HG03432 (cell line): ENCODE results near the gene WWP2.

Source experiments
- ATAC-seq: cut with Tn5 transposase; IDR thresholded peaks from one replicate; pipeline ENCODE4 v1.9.1; 2021; ENCODE audit warnings: mild to moderate bottlenecking, moderate library complexity; ENCODE audit not compliant: unreplicated experiment

WWP2 gene

GRCh38 chr16:69885722-69886121, 123.6 kb downstream of the WWP2 start:
- ATAC-seq = no peak

- no peak for ATAC-seq
Measured at GRCh38 chr16:69886726-69887125, 124.6 kb downstream of the WWP2 start.

GRCh38 chr16:69888005-69888590, 126.0 kb downstream of the WWP2 start:
- no peak for ATAC-seq

DNA sequence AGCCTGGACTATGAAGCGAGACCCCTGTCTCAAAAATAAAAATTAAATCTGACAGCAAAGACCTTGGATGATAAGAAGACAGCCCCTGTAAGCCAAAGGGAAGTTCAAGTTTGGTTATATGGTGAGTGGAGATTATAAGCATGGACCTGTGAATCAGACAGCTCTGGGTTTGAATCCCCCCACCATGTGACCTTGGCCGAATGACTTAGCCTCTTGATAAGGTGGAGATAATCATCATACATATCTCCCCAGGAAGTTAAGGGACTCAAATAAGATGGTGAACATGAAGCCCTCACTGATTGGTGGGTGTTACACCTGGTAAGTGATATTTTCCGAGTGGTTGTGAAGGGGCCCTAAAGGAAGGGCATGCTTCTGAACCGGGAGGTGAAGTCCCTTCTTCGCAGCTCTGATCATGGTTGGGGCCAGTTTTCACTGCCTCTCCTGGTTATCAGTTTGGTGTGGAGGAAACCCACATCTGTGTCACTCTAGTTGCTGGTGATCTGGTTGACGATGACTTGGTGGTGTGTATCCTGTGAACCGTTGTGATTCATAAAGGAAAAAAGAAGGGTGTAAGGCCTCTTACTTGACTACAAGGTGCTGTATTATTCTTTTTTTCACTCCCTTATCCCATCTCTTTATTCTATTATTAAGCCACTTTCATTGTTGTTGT, 127.3 kb downstream of the WWP2 start:
- ATAC-seq = no peak

DNA sequence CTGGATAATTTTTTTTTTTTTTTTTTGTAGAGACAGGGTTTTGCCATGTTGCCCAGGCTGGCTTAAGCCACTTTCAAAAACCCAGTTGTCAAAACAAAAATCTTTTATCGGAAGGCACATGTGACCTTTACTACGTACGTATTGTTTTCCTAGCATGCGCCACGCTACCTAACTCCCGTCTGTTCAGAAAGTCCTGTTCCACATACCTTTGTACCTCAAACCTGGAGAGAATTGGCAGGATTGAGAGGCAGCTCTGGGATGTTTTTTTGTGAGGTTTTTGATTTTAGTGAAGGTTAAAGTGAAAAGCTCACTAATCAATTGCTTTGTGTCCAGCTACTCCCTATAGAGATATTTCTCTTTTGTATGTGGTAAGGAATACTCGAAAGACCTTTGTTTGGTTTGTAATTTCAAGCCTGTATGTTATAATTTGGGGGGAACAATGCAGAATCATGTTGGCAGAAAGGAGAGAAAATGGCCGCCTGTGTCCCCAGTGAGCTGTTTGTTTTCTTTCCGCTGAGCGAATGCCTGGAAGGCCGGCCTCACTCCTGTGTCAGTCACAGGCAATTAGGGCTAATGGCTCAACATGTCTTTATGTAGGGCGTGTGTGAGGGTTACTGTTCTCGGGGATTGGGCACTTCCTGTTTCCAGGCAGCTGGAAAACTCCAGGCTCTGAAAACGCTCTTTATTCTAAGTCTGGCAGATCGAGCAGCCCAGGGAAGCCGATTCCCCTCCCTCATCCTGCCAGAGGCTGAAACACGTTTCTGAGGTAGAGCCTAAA, 128.2 kb downstream of the WWP2 start:
- no peak for ATAC-seq

DNA sequence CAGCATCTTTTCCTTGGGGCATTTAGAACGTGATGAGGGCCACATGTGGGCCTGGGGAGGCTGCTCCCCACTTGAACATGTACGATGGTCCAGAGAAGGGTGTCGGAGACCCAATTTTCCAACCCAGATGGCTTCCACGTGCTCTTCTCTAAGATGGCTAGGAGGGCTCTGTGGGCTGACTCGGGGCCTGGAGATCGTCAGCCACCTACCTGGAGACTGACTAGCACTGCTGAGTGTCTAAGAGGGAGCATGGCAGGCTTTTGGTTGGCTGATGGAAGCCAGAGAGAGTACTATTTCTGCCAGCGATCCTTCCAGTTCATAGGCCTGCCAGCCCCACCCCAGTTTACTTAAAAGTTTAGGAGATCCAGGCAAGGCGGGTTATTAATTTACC, 128.8 kb downstream of the WWP2 start:
- no peak for ATAC-seq

DNA sequence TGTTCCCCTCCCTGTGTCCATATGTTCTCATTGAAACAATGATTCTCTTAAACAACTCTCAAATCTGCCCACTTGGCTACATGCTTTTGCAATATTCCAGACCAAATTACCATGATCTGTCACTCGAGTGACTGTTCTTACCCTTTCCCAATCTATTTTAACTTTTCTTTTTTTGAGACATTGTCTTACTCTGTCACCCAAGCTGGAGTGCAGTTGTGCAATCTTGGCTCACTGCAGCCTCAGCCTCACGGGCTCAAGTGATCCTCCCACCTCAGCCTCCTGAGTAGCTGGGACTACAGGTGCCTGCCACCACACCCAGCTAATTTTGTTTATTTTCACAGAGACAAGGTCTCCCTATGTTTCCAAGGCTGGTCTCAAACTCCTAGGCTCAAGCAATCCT, 130.2 kb downstream of the WWP2 start:
- no peak for ATAC-seq

- no peak for ATAC-seq
Measured at GRCh38 chr16:69893106-69893505, 131.0 kb downstream of the WWP2 start.

GRCh38 chr16:69894676-69895075, 132.5 kb downstream of the WWP2 start:
- no peak for ATAC-seq

GRCh38 chr16:69903865-69904415, 141.8 kb downstream of the WWP2 start:
- no peak for ATAC-seq

DNA sequence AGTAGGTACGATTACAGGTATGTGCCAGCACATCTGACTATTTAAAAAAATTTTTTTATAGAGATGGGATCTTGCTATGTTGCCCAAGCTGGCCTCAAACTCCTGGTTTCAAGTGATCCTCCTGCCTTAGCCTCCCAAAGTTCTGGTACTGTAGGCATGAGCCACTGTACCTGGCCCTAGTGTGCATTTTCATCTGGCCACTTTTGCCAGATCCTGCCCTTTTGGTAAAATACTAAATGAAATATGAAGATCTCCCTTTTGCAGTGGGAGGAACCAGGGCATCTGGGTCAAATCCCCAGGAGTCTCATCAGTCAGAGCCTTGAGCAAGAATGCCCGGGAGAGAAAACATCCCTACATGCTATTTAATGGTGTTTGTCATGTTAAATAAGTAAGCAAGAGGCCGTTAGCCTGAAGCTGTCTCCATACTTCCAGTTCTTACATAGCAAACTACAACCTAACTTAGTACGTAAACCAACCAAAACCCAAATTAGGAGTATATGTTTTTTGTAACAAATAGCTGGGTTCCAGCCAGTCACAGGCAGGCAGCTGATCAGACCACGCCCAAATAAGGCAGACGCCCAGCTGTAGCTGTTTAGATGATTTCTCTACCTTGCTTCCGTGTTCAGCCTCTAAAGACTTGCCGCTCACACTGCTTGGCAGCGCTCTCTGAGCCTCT, 142.5 kb downstream of the WWP2 start:
- no peak for ATAC-seq

GRCh38 chr16:69905171-69905555, 143.0 kb downstream of the WWP2 start:
- no peak for ATAC-seq

DNA sequence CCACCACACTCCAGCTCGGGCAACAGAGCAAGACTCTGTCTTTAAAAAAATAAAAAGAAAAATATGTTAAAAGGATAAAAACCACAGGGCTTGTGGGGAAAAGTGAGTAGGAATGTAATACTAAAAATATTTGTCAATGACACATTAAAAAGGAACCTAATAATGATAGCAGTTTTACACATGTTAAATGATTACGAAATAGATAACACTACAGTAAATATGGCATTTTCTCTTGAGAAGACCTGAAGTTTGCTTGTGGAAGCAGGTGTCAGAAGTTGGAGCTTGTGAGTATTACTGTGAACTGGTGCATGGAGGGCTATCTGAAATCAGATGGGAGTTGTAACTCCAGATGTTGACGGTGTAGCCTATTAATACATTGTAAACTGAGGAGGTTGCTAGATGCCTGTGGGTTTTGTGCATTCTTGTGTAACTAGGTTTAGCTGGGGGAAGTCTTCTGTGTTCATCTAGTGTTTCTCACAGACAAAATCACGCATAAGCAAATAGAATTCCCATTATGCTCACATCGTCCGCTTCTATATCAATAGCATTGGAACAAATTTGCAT, 144.8 kb downstream of the WWP2 start:
- ATAC-seq = no peak

GRCh38 chr16:69909043-69909442, 146.9 kb downstream of the WWP2 start:
- ATAC-seq = no peak

GRCh38 chr16:69909760-69910159, 147.6 kb downstream of the WWP2 start:
- no peak for ATAC-seq

DNA sequence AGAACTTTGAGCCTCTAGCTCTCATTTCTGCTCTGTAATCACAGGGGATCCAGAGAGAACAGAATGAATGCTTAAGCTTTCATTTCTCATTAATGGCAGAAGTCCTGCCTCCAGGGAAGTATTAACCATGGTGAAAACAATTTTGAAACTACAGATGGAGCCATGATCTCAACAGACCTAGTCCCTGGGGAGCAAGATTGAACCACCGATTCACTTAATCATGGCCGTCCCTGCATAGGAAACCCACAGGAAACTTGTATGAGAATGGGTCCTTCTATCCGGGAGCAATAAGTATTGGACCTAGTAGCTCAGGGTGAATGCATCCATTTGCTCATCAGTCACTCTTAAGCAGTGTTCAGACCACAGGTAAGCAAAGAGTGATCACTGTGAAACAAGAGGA, 148.8 kb downstream of the WWP2 start:
- ATAC-seq = no peak

DNA sequence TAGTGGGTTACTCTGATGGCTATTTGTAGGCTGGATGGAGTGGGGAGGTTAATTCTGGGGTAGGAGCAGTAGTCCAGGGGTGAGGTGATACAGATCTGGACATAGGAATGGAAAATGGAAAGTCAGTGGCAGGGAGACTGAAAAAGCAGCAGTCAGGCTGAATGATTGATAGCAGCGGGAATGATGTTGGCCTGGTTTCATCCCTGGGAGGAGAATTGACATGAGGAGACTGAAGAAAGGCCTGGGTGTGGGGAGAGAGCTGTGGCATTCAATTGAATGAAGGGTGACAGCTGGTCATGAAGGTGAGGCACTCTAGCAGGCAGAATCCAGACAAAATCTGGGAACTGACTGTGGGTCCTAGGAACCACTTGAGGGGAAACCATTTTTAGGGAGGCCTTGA, 154.3 kb downstream of the WWP2 start:
- ATAC-seq = no peak

DNA sequence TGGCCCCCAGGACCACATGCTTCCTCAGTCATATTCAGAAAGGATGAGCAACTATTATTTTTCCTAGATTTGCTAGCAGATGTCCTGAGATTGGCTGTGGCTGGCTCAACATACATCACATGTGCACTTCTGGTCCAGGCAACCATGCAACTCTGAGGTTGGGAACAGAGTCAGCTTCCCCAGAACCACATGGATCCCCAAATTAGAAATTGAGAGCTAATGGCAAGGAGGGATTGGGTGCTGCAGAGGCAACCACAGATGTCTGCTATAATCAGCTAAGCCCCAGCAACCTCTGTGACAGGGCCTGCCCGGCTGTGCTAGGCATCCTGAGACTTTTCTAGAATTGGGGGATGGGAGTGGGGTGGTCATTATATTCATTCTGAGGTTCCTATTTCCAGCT, 155.2 kb downstream of the WWP2 start:
- no peak for ATAC-seq

GRCh38 chr16:69917739-69918138, 155.6 kb downstream of the WWP2 start:
- no peak for ATAC-seq

DNA sequence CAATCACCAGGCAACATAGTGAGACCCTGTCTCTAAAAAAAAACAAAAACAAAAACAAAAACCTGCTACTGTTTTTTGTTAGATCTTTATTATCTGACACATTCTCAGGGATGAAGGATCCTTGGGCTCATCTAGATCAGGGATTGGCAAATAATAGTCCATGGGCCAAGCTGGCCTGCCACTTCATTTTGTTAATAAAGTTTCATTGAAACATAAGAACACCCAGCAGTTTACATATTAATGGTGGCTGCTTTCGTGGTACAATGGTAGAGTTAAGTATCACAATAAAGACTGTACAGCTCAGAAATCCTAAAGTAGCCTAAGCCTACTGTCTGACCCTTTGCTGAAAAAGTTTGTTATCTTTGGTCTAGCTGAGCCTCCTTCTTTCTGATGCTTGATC, 156.1 kb downstream of the WWP2 start:
- ATAC-seq = no peak

DNA sequence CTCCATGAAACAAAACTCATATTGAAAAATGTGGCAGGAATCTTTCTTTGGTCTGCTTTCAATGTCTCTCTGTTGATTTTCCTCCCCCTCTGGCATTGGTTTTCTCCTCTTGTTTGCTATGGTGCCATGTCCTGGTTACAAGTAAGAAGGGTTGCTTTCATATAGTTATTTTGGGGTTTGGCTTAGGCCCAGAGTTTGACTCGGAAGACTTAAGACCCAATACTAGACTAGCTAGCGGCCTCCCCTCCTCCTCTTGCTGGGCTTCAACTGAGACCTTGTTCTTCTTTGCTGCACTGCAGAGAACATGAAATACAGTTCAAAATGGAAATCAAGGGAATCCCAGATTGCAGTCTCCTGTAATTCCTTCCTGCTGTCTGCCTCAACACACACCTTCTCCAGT, 159.0 kb downstream of the WWP2 start:
- no peak for ATAC-seq
